Activated T-cell treated with anti-CD3 and anti-CD28 coated beads, Interleukin-2, amount 50 U/mL, for 72 hours (primary cell): ENCODE data around the gene RAET1G. TPM values are rescaled to one million over a fixed set of nuclear protein-coding genes. Genes with fewer than 3 reads are reported as not detected.
"Not testable (repeated sequence)": the region's sequence is repeated elsewhere in the genome, so short reads cannot be mapped to it uniquely, and the experiment has no call there.

ENCODE experiments used
- ATAC-seq, 2 donors: fragments of 150-1000 bp; cut with Tn5 transposase; replicated peaks in 1 of 2; 2 replicates each; pipeline ENCODE4 v1.10.0; 2021; ENCODE audit warnings: moderate library complexity in 2 of 2, mild to moderate bottlenecking in 1 of 2
- DNase-seq, 2 donors: peaks; one replicate each; pipeline ENCODE4 v3.0.0; 2021 to 2022; ENCODE audit warnings: mixed read lengths in 1 of 2
- H3K27ac Mint-ChIP-seq: one replicate; pipeline ENCODE4 v1.8.0; 2022; ENCODE audit warnings: mild to moderate bottlenecking, moderate library complexity, mixed read lengths
- H3K27me3 Mint-ChIP-seq: one replicate; pipeline ENCODE4 v1.8.0; 2022; ENCODE audit warnings: low read depth, mixed read lengths
- H3K36me3 Mint-ChIP-seq, 2 donors: one replicate each; pipeline ENCODE4 v1.8.0; 2022; ENCODE audit warnings: mixed read lengths in 2 of 2, mild to moderate bottlenecking in 1 of 2; ENCODE audit not compliant: insufficient read depth in 2 of 2
- H3K4me1 Mint-ChIP-seq: one replicate; pipeline ENCODE4 v1.8.0; 2022; ENCODE audit warnings: low read depth, mixed read lengths
- H3K4me3 Mint-ChIP-seq, 2 donors: one replicate each; pipeline ENCODE4 v1.8.0; 2022; ENCODE audit warnings: mild to moderate bottlenecking in 2 of 2, mixed read lengths in 2 of 2, moderate library complexity in 2 of 2
- H3K9me3 Mint-ChIP-seq, 2 donors: one replicate each; pipeline ENCODE4 v1.8.0; 2022; ENCODE audit warnings: mixed read lengths in 2 of 2
- total RNA-seq, 2 donors: library from RNA; stranded (reverse); gene quantifications; one replicate each; pipeline ENCODE4 v1.2.3, GENCODE V29; 2022

The RAET1G gene
- total RNA-seq, 2 donors from 2014 or later = not detected

GRCh38 chr6:149924206-149924932, 1.4 kb upstream of the RAET1G start:
- DNase-seq = no peak
- H3K4me3 Mint-ChIP-seq = peak overlapping the region; percentile 86 to 88
- no peak for ATAC-seq
- H3K4me1 Mint-ChIP-seq = peaks cover 34% of the 10 kb centered on the region
- no peaks in the 10 kb centered on the region for H3K9me3 Mint-ChIP-seq
- H3K27ac Mint-ChIP-seq = no peak overlapping the region
- peaks cover 95% of the 10 kb centered on the region for H3K27me3 Mint-ChIP-seq
- H3K36me3 Mint-ChIP-seq = no peaks in the 10 kb centered on the region

DNA sequence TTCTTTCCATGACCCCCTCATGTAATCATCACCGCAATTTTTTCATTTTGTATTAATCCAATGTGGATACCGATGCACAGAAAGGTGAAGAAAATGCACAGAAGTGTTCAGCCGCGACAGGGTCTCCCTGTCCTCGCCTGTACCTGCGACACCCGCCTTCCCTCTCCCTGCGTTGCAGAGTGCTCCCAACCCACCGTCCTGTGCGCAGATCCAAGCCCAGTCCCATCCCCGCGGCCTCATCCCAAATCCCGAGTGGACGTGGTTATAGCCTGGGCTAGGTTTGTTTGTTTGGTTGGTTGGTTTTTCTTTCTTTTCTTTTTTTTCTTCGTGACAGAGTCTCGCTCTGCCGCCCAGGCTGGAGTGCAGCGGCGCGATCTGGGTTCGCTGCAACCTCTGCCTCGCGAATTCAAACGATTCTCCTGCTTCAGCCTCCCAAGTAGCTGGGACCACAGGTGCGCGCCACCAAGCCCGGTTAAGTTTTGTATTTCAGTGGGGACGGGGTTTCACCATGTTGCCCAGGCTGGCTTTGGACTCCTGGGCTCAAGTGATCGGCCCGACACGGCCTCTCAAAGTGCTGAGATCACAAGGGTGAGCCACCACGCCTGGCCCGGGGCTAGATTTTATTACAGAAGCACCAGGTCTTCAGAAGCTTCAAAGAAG, 536 bp upstream of the RAET1G start:
- ATAC-seq (peak; percentile 30 to 34), DNase-seq (no peak)
- Mint-ChIP-seq H3K4me3 (peak overlapping the region; percentile 86 to 88), H3K9me3 (no peaks in the 10 kb centered on the region), H3K36me3 (no peaks in the 10 kb centered on the region), H3K27me3 (peaks cover 91% of the 10 kb centered on the region), H3K4me1 (peaks cover 34% of the 10 kb centered on the region), H3K27ac (no peak overlapping the region)

- H3K9me3 Mint-ChIP-seq, DNase-seq, ATAC-seq, H3K36me3 Mint-ChIP-seq, H3K27ac Mint-ChIP-seq: not testable (repeated sequence)
- Mint-ChIP-seq H3K4me1 (peaks cover 34% of the 10 kb centered on the region), H3K4me3 (peak overlapping the region; percentile 69 to 86), H3K27me3 (peaks cover 82% of the 10 kb centered on the region)
Observed at GRCh38 chr6:149922091-149922490, 830 bp downstream of the RAET1G start.

- Mint-ChIP-seq H3K27me3 (peaks cover 78% of the 10 kb centered on the region), H3K36me3 (no peaks in the 10 kb centered on the region), H3K9me3 (no peaks in the 10 kb centered on the region), H3K4me3 (peak overlapping the region in 1 of 2 donors; percentile 31), H3K27ac (no peak overlapping the region), H3K4me1 (peaks cover 33% of the 10 kb centered on the region)
- DNase-seq (no peak), ATAC-seq (no peak)
Observed at GRCh38 chr6:149921361-149921760, 1.6 kb downstream of the RAET1G start.

DNA sequence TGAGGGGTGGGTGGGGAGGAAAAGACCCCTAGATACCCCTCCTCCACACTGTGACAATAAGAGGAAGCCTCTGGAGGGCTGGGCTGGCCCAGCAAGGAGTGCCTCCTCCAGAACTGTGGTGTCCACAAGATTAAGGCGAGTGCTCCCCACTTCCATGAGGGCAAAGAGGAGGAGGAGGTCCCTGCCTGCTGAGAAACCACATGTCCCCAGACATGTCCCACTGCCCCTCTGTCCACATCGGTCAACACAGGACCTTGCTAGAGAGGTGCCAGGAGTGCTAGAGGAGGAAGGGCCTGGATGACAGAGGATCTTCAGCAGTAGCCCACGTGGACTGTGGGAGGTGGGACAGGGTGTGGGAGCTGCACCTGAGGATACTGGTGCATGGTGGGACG, 3.1 kb downstream of the RAET1G start:
- no peak overlapping the region for H3K4me3 Mint-ChIP-seq
- no peaks in the 10 kb centered on the region for H3K9me3 Mint-ChIP-seq
- no peak for DNase-seq
- H3K4me1 Mint-ChIP-seq = peaks cover 24% of the 10 kb centered on the region
- no peaks in the 10 kb centered on the region for H3K36me3 Mint-ChIP-seq
- no peak overlapping the region for H3K27ac Mint-ChIP-seq
- ATAC-seq = no peak
- H3K27me3 Mint-ChIP-seq = peaks cover 65% of the 10 kb centered on the region

GRCh38 chr6:149919126-149919833, 3.6 kb downstream of the RAET1G start:
- peaks cover 24% of the 10 kb centered on the region for H3K4me1 Mint-ChIP-seq
- not testable (repeated sequence) for ATAC-seq, H3K27ac Mint-ChIP-seq, H3K36me3 Mint-ChIP-seq, DNase-seq, H3K9me3 Mint-ChIP-seq, H3K4me3 Mint-ChIP-seq
- peaks cover 61% of the 10 kb centered on the region for H3K27me3 Mint-ChIP-seq

DNA sequence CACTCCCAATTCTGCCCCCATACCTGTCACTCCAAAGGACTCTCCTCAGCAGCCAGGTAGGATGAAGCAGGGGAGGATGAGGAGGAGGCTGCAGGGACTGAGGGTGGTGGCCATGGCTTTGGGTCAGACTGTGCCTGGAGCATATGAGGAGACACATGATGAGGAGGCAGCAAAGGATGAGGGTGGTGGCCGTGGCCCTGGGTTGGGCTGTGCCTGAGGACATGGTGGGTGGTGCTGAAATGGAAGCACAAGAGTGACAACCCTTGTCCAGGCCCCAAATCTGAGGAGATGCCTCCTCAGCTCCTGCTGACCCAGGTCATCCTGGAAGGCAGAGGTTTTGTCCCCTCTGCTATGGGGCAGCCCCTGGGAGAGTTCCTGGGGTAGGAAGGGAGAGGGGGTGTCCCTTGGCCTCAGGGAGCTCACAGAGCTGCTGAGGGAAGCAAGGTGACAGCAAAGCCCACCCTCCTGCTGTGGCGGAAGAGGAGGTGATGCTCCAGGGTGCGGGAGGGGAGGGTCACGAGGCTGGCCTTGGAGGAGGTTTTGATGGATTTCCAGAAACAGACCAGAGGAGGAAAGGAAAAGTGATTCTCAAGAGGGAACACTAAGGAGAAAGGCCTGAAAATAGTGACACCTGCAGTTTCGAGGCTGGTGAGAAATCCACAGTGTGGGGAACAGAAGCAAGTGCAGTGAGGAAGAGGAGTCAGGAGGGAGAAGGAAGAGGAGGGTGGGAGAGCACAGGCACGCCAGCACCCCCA, 4.6 kb downstream of the RAET1G start:
- H3K4me3 Mint-ChIP-seq = no peak overlapping the region
- H3K27me3 Mint-ChIP-seq = peaks cover 61% of the 10 kb centered on the region
- no peak overlapping the region for H3K27ac Mint-ChIP-seq
- no peaks in the 10 kb centered on the region for H3K36me3 Mint-ChIP-seq
- no peaks in the 10 kb centered on the region for H3K9me3 Mint-ChIP-seq
- peaks cover 15% of the 10 kb centered on the region for H3K4me1 Mint-ChIP-seq
- DNase-seq = no peak
- no peak for ATAC-seq

- H3K27ac Mint-ChIP-seq = no peak overlapping the region
- H3K4me3 Mint-ChIP-seq = no peak overlapping the region
- H3K27me3 Mint-ChIP-seq = peaks cover 61% of the 10 kb centered on the region
- peaks cover 9% of the 10 kb centered on the region for H3K4me1 Mint-ChIP-seq
- H3K9me3 Mint-ChIP-seq = no peaks in the 10 kb centered on the region
- DNase-seq (no peak), ATAC-seq (no peak)
- H3K36me3 Mint-ChIP-seq = no peaks in the 10 kb centered on the region
Observed at GRCh38 chr6:149917679-149918078, 5.2 kb downstream of the RAET1G start.

DNA sequence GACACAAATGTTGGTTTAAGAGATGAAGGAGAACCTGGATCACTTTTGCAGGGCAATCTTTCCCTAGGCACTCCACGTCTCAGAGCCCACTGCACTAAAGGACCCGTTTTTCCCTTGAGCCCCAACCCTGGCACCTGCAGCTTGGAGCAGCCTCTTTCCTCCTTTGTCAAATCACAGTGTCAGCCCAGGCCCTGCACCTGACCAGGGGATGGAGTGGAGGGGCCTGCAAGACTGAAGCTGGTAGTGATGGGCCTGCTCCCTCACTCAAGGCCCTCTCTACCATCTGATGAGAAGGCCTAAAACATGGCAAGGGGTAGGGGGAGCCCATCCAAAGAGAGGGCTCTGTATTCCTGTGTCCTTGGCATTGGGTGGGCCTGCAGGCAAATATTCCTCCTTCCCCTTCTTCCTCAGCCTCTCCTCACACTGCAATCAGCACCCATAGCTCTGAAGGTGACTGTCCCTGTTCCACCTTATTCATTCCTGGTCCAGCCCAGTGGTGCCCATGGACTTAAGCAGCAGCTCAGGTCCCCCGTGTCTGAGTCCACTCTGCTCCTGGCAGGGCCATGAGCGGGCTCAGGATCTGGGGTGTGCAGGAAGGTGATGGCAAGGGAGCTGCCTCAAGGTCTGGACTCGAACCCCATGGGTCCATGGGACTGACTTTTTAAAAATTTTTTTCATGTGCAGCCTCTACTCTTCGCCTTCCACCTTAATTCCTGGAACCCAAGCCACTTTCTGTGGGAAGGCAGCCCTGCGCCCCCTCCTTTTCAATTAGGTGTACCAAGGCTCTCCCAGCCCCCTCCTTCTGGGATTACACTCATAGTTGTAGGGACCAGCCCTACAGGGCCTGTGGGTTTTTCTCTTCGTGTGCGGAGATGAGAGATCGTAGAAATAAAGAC, 6.7 kb downstream of the RAET1G start:
- ATAC-seq (no peak), DNase-seq (no peak)
- Mint-ChIP-seq H3K9me3 (no peaks in the 10 kb centered on the region), H3K4me1 (no peaks in the 10 kb centered on the region), H3K4me3 (no peak overlapping the region), H3K36me3 (no peaks in the 10 kb centered on the region), H3K27me3 (peaks cover 51% of the 10 kb centered on the region), H3K27ac (no peak overlapping the region)

DNA sequence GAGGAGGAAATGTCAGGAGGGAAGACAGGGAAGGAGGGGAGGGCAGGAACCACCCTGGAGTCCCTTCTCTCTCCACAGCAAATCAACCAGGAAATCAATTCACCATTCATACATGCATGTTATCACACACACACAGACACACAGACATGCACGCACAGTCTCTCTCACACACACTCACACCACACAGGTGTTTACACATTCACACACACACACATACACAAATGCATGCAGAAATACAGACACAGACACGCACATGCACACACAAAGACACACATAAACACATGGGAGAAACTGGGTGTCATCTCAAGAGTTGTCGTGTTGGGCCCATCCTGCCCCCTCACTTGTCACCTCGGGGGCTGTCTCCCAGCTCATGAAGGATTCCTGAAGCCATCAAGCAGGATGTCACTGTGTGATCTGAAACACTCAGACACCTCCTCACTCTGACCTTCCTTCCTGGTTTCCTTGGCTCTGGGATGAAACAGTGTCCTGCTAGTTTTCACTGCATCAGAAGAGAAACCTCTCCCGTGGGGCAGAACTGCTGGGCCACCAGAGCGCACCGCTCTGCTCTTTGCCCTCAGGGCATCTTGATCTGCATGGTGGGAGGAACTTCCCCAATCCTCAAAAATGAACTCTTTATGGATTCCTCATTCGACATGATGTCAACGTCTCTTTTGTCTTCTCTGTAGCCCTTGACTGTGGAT, 9.2 kb downstream of the RAET1G start:
- Mint-ChIP-seq H3K27me3 (peaks cover 29% of the 10 kb centered on the region), H3K4me1 (no peaks in the 10 kb centered on the region), H3K27ac (no peak overlapping the region), H3K9me3 (peaks cover 0 to 2% of the 10 kb centered on the region in 2 donors), H3K4me3 (no peak overlapping the region), H3K36me3 (peaks cover 1 to 3% of the 10 kb centered on the region in 2 donors)
- no peak for DNase-seq
- ATAC-seq = no peak

DNA sequence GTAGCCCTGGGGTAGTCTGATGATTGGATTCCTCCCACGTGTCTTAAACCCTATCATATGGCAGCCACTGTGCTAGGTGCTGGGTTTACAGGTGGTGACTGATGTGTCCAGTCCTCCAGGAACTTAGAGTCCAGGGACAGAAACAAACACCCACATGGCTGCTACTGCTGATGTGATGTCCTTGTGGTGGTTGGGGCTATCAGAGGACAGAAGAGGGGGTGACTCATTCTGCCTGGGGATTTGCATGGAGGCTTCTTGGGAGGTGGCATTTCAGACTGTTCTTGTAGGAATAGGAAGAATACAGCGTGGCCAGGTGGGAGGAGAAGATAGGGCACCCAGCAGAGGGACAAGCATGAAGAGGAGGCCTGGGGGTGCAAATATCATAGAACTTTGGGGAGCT, 9.8 kb downstream of the RAET1G start:
- no peak overlapping the region for H3K4me3 Mint-ChIP-seq
- DNase-seq = no peak
- ATAC-seq = no peak
- peaks cover 24% of the 10 kb centered on the region for H3K27me3 Mint-ChIP-seq
- H3K27ac Mint-ChIP-seq = no peak overlapping the region
- H3K9me3 Mint-ChIP-seq = peaks cover 1 to 4% of the 10 kb centered on the region in 2 donors
- peaks cover 3 to 5% of the 10 kb centered on the region in 2 donors for H3K36me3 Mint-ChIP-seq
- no peaks in the 10 kb centered on the region for H3K4me1 Mint-ChIP-seq

DNA sequence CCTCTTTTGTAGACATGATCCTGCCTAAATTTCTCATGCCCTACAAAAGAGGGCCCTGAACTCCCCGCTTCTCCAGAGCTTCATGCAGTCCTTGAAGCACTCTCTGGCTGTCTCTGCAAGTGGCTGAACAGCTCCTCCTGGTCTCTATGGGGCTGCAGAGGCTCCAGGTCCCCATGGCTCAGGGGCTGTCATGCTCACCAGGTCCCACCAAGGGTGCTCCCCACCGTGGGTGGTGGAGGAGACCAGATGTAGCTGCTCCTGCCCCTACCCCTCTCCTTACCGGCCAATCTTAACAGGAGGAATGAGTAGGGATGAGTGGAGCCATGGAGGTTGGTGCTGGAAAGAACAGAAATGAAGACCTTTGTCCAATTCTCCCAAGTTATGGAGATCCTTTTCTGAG, 10.2 kb downstream of the RAET1G start:
- not testable (repeated sequence) for H3K27ac Mint-ChIP-seq, DNase-seq, H3K9me3 Mint-ChIP-seq, ATAC-seq, H3K4me3 Mint-ChIP-seq, H3K4me1 Mint-ChIP-seq, H3K36me3 Mint-ChIP-seq
- peaks cover 23% of the 10 kb centered on the region for H3K27me3 Mint-ChIP-seq
